Heart right ventricle (tissue), 16 donors: ENCODE measurements around the gene CRYBB1. TPM values are rescaled to one million over a fixed set of nuclear protein-coding genes. Genes with fewer than 3 reads are reported as not detected.

Source experiments
- ATAC-seq, 8 donors: fragments of 200-7000 bp; cut with Tn5 transposase; one replicate each; pipeline ENCODE4 v1.9.1; 2020; ENCODE audit warnings: mild to moderate bottlenecking in 8 of 8, moderate library complexity in 8 of 8, moderate number of reproducible peaks in 1 of 8
- DNase-seq, 2 donors: peaks; one replicate each; pipeline ENCODE4 v3.0.0-alpha.2; 2020
- H3K27ac ChIP-seq, 10 donors: fragments of 200-600 bp; sonication (generic) in 2 of 10; one replicate each; pipeline versions ENCODE4 v1.5.0 to v1.8.0; 2020 to 2022; ENCODE audit warnings: mild to moderate bottlenecking in 3 of 10
- H3K27me3 ChIP-seq, 7 donors: fragments of 200-600 bp; one replicate each; pipeline ENCODE4 v1.8.0; 2021 to 2022; ENCODE audit warnings: mild to moderate bottlenecking in 2 of 7
- H3K36me3 ChIP-seq, 9 donors: fragments of 200-600 bp; sonication (generic) in 1 of 9; one replicate each; pipeline versions ENCODE4 v1.5.0 to v1.8.0; 2020 to 2022; ENCODE audit warnings: mild to moderate bottlenecking in 2 of 9
- H3K4me1 ChIP-seq, 9 donors: fragments of 200-600 bp; sonication (generic) in 1 of 9; one replicate each; pipeline versions ENCODE4 v1.5.0 to v1.8.0; 2020 to 2022; ENCODE audit warnings: mild to moderate bottlenecking in 4 of 9
- H3K4me3 ChIP-seq, 10 donors: fragments of 200-600 bp; sonication (generic) in 2 of 10; one replicate each; pipeline versions ENCODE4 v1.5.0 to v1.8.0; 2020 to 2022; ENCODE audit warnings: mild to moderate bottlenecking in 7 of 10, moderate library complexity in 2 of 10
- H3K9me3 ChIP-seq, 11 donors: fragments of 200-600 bp in 10 of 11; sonication (generic) in 2 of 11; one replicate each; pipeline versions ENCODE4 v1.5.0 to v1.8.0; 2013 to 2022; ENCODE audit warnings: mild to moderate bottlenecking in 2 of 11, control low read depth in 1 of 11, moderate library complexity in 1 of 11
- CTCF ChIP-seq, 9 donors: fragments of 200-600 bp; sonication (generic) in 2 of 9; IDR thresholded peaks; one replicate each; pipeline versions ENCODE4 v1.5.0 to v1.8.0; 2021 to 2022; ENCODE audit warnings: antibody characterized with exemption in 9 of 9, mild to moderate bottlenecking in 5 of 9, moderate library complexity in 1 of 9
- WGBS, 2 donors: extraction: QIAGEN DNeasy Blood & Tissue Kit; methylation state at CpG; one replicate each; pipeline ENCODE4 v1.1.7; 2013; ENCODE audit warnings: inconsistent platforms in 1 of 2; 5-methylcytosine and 5-hydroxymethylcytosine counted together
- intact Hi-C, 10 donors: fragments of 100-400 bp; cut with DNase I; formaldehyde crosslinking; loops; one replicate each; pipeline versions ENCODE4 v1.11.1 to v1.14.2; 2022
- polyA plus RNA-seq, 2 donors: library from polyadenylated mRNA; stranded (reverse); fragments of 200-250 nt; gene quantifications; one replicate each; pipeline ENCODE4 v1.2.3, GENCODE V29; 2013
- total RNA-seq, 10 donors: library from RNA; stranded (reverse); fragmentation: NEBNext Ultra II Directional in 3 of 10; extraction: Animal tissue kit (Norgen Biotek cat#: 25700) in 3 of 10; gene quantifications; one replicate each; pipeline versions ENCODE4 v1.2.1 to v1.2.4, GENCODE V29; 2021 to 2023
- donor health status: Arrhythmogenic right ventricular cardiomyopathy.
- donor health status: ischemic (EF 13 %, LVEDD 7.1; RV severe dilation, severe dysfunction).
- donor health status: healthy with polysubstance abuse.
- donor health status: DM: no; HTN: yes; CAD: no.
- donor health status: DM: no; HTN: no; CAD: no.
- donor health status: ischemic (EF 25% LVEDD 6.9; RV normal size, moderate dysfunction).
- donor health status: ischemic (EF 25% LVEDD 5.7; RV mildly dilated, moderate dysfunction).
- donor health status: healthy.
- donor health status: DM: yes; HTN: yes; CAD: no.
- donor health status: Ischemic cardiomyopathy.
- donor health status: ischemic (EF 35%, LVEDD 5.7; RV mildly dilated, moderate dysfunction).
- donor health status: nonischemic (EF 11% LVEDD 7.7; RV severe dilation, severe dysfunction).
- donor health status: DM: yes; HTN: yes; CAD: no.
- donor health status: PGD.
- donor health status: ischemic (EF 29% LVEDD 5.4; RV normal size, mild dysfunction).
- donor health status: nonischemic (EF 23%, LVEDD 6.1; RV moderate dilation, normal function).

CRYBB1 gene
- total and polyA plus RNA-seq, 12 donors = 0.24 to 2.5 (median 0.56) TPM; not detected in 3

GRCh38 chr22:26567610-26568009 is 50.2 kb downstream of the CRYBB1 start:
- Histone ChIP-seq H3K4me1 (peaks cover 3 to 56% (median 36%) of the 10 kb centered on the region in 9 donors), H3K27me3 (no peaks in the 10 kb centered on the region), H3K4me3 (no peak overlapping the region), H3K27ac (peak overlapping the region in 2 of 10 donors; percentile 33 to 41), H3K9me3 (no peaks in the 10 kb centered on the region), H3K36me3 (peaks cover 0 to 13% (median 0%) of the 10 kb centered on the region in 9 donors)
- no peak for ATAC-seq
- intact Hi-C loops = no loop called here
- no peak for DNase-seq
- no peak for TF ChIP-seq CTCF (IDR thresholded peaks at IDR 0.05)
- 51 to 57% methylated on average over 2 of the region's 2 CpGs for WGBS, 2 donors

- TF ChIP-seq CTCF (IDR thresholded peaks at IDR 0.05) = no peak
- Histone ChIP-seq H3K36me3 (peaks cover 0 to 13% (median 0%) of the 10 kb centered on the region in 9 donors), H3K27ac (peak overlapping the region in 1 of 10 donors; percentile 33), H3K4me3 (no peak overlapping the region), H3K9me3 (no peaks in the 10 kb centered on the region), H3K27me3 (no peaks in the 10 kb centered on the region), H3K4me1 (peaks cover 3 to 60% (median 38%) of the 10 kb centered on the region in 9 donors)
- no peak for DNase-seq
- intact Hi-C loops = no loop called here
- WGBS, 2 donors = 95 to 96% methylated on average over 3 of the region's 3 CpGs
- no peak for ATAC-seq
Measured at GRCh38 chr22:26566994-26567393, 50.8 kb downstream of the CRYBB1 start.

- no peaks in the 10 kb centered on the region for H3K27me3 ChIP-seq
- no peak for ATAC-seq
- no peak for DNase-seq
- H3K27ac ChIP-seq = no peak overlapping the region
- 82 to 86% methylated on average over 8 of the region's 8 CpGs for WGBS, 2 donors
- H3K9me3 ChIP-seq = no peaks in the 10 kb centered on the region
- peaks cover 3 to 58% (median 34%) of the 10 kb centered on the region in 9 donors for H3K4me1 ChIP-seq
- intact Hi-C loops = no loop called here
- peaks cover 0 to 13% (median 0%) of the 10 kb centered on the region in 9 donors for H3K36me3 ChIP-seq
- H3K4me3 ChIP-seq = no peak overlapping the region
- no peak for TF ChIP-seq CTCF (IDR thresholded peaks at IDR 0.05)
Measured at GRCh38 chr22:26565889-26566288, 51.9 kb downstream of the CRYBB1 start.

GRCh38 chr22:26565181-26565580 is 52.6 kb downstream of the CRYBB1 start:
- no peak for ATAC-seq
- intact Hi-C loops = no loop called here
- 93 to 96% methylated on average over 6 of the region's 6 CpGs for WGBS, 2 donors
- no peak for TF ChIP-seq CTCF (IDR thresholded peaks at IDR 0.05)
- Histone ChIP-seq H3K4me3 (no peak overlapping the region), H3K9me3 (no peaks in the 10 kb centered on the region), H3K27me3 (no peaks in the 10 kb centered on the region), H3K27ac (no peak overlapping the region), H3K4me1 (peaks cover 3 to 51% (median 27%) of the 10 kb centered on the region in 9 donors), H3K36me3 (peaks cover 0 to 13% (median 0%) of the 10 kb centered on the region in 9 donors)
- DNase-seq = no peak
